OCI-M2 (cell line): ENCODE data around the gene TPO.
"Not testable (repeated sequence)": the region's sequence is repeated elsewhere in the genome, so short reads cannot be mapped to it uniquely, and the experiment has no call there.

Experiments
- DNase-seq: peaks from one replicate; lab custom pipeline; 2025; ENCODE audit not compliant: unreplicated experiment; lab: John Stamatoyannopoulos, UW

The TPO gene

DNA sequence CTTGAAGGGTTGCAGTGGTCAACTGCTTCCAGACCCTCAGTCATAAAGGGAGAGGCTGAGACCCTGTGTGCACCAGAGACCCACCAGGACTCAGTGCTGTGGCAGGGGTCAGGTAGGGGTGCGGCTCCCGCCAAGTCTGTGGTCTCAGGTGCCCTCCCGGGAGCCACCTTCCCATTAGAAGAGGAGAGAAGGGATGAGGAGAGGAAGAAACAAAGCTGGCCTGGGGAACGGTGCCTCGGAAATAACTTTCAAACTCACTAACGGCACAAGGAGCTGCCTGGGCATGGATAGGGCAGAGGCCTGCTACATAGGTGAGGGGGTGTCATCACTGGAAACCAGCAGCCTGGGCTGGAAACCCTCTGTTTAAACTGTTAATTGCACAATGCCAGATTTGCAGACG, 84.9 kb downstream of the TPO start:
- no peak for DNase-seq

DNA sequence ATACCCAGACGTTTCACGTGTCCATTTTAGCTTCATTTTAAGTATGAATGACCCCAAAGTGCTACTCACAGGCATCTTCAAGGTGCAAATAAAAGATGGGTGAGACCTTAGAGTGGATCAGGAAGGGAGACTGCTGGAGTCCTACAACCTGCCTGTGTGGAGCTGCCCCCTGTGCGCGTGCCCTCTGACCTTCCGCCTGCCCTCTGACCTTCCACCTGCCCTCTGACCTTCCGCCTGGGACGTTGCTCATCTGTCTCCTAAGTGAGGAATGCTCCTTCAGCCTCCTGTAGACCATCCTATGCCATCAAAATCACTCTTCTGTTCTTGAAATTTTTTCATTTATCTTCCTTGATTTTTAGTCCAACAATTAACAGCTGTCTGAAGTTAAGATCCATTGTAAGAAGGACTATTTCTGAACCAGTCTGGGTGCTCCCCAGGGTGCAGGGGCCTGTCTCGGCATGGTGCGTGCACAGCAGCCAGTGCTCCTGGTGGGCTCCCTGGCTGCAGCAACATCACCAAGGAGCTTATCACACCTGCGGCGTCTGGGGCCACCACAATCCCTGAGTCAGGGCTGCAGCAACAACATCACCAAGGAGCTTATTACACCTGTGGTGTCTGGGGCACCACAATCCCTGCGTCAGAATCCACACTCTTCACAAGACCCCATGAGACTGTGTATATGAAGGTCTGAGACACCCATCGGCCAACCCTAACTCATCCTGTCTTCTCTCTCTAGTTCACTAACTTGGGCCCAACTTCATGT, 86.0 kb downstream of the TPO start:
- DNase-seq: no peak

DNA sequence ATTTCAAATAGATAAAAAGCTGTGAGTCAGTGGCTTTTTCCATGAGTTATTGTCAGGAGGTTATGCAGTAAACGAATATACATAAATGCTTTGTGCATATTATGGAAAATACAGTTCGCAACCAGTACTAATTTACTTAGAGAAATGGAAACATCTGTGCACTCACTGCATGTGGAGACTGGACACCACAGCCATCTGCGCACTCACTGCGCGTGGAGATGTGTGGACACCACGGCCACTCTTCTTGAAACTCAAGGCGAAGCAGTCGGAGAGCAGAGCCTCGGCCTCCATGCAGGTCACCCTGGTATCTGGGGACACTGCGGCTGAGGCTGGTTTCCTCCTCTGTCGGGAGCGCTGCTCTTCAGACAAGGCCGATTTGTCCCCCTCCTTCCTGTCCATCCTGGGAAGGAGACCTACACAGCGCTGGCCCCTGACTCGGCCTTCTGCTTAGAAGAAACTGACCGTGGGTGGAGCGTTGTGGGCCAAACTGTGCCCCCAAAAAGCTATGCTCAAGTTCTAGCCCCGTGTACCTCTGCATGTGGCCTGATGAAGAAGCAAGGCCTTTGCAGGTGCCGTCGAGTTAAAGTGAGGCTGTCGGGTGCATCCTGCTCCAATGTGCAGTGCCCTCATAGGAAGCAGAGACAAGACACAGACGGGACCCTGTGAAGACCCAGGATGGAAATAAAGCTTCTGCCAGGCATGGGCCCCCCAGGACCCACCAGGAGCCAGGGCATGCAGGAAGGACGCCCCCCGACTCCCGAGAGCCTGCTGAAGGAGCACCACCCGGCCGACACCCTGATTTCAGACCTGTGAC, 88.0 kb downstream of the TPO start:
- no peak for DNase-seq

DNA sequence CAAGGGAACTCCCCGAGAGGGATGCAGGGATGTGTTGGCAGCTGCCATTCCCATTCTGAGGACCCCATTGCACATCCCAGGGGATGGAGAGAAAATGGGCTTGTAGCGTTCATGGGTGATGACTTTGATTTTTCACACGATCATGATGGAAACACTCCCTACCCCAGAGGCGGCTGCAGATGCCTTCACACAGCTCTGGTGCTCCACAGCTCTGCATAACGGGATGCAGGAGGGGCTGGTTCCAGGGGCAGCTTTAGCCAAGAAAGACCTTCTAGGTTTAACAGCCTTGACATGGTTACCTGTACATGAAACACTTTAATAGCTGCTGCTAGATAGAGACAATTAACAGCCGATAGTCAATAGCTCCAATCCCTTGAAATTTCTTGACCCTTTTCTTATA, 88.7 kb downstream of the TPO start:
- no peak for DNase-seq

DNA sequence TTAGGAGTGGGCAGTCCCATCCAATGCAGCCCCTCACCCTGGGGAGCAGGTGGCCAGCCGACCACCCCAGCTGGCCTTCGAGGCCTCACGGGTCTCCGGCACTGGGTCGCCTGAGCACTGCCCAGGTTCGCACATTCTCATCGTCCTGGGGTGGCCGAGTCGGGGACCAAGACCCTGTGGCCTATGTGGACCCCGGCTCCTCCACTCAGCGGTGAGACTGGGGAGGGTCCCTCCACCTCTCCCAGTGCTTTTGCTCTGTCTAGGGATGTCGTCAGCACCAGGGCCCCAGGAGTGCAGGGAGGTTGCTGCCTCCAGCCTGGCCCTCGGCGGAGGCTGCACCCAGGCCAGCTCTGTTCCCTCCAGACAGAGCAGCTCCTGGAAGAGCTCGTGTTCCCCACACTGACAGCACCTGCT, 89.6 kb downstream of the TPO start:
- DNase-seq: no peak

DNA sequence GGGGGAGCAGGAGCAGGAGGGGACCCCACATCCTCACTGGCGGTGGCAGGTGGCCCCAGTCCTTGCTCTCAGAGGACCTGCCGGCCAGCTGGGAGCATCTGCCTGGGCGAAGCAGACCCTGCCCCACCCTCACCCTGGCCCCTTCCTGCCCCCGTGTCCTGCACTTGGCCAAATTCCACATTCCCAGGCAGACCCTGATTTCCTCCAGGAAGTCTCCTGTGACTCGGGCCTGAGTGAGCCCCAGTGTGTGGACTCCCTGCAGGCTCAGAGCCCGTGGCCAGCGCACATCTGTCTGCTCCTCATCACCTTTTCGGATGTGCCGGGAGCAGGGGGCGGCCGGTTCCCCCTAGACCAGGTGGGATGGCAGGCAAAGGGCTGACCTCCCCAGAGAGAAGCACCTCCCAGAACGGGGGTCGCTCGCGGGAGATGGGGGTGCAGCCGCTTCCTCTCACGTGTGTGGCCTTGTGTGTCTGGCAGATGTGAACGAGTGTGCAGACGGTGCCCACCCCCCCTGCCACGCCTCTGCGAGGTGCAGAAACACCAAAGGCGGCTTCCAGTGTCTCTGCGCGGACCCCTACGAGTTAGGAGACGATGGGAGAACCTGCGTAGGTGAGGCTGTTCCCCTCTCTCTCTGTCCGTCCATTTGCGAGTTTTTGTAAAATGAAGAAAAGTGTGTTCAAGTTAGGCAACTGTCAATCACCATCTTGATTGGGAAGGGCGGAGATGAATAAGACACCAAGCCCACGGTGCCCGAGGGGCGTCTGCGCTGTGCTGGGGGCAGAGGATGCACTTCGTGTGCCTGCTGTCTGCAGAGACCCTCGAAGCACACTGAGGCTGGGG, 90.4 kb downstream of the TPO start:
- no peak for DNase-seq

DNA sequence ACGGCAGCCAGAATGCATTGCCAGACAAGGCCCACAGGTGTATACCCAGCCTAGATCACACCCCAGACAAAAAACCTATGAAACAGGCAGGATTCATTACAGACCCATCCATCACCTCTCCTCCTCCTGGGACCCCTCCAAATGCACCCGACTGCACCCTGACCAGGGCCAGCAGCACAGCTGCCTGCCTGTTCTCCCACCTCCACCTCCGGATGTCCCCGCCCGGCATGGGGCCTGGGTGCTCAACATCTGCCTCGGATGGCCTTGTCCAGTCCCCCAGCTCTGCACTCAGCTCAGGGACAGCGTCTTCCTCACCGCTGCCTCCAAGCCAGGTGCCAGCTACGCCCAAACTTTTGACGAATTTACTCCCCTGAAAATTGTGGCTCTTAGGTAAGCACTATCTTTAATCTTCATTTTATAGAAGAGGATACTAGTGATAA, 91.1 kb downstream of the TPO start:
- DNase-seq: no peak

DNA sequence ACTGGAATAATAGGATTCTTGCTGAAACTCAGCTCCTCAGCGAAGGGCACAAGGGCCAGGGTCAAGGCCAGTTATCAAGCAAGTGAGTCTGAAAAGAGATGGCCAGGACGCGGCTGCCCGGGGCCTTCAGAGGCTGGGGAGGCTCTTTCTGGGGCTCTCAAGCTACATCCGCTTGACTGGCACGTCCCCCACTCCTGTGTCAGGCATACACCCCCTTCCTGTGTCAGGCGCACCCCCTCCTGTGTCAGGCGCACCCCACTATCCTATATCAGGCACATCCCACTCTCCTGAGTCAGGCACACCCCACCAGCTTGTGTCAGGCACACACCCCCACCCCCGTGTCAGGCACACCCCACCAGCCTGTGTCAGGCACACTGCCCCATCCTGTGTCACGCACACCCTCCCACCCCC, 91.8 kb downstream of the TPO start:
- no peak for DNase-seq

DNA sequence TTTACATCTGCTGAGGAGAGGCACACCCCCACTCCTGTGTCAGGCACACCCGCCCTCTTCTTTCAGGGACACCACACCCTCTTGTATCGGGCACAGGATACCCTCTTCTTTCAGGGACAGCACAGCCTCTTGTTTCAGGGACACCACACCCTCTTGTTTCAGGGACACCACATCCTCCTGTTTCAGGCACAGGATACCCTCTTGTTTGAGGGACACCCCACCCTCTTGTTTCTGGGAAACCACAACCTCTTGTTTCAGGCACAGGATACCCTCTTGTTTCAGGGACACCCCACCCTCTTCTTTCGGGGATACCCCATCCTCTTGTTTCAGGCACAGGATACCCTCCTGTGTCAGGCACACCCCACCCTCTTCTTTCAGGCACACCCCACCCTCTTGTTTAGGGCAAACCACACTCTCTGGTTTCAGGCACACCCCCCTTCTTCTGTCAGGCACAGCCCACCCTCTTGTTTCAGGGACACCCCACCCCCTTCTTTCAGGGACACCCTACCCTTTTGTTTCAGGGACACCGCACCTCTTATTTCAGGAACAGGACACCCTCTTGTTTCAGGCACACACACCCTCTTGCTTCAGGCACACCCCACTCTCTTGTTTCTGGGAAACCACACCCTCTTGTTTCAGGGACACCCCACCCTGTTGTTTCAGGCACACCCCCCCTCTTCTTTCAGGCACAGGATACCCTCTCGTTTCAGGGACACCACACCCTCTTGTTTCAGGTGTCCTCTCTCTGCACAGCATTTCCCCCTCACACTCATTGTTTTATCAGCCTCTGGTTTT, 96.2 kb downstream of the TPO start:
- no peak for DNase-seq

DNA sequence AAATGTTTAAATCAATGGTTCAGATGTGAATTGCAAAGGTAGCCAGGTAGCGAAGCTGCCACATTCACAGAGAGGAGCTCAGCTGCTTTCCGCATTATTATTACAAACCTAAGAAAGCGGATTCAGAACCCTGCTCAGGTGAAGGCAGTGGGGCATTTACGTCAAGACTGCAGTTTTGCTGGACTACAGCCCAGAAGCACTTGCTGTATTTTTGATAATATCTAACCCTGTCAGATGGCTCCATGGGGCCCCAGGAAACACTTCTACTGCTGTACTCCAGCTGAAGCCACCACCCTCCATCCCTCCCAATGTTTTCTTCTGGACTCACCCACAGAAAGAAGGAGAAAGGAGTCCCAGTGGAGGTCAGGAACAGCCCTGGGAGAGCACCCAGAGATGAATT, 96.9 kb downstream of the TPO start:
- no peak for DNase-seq

DNA sequence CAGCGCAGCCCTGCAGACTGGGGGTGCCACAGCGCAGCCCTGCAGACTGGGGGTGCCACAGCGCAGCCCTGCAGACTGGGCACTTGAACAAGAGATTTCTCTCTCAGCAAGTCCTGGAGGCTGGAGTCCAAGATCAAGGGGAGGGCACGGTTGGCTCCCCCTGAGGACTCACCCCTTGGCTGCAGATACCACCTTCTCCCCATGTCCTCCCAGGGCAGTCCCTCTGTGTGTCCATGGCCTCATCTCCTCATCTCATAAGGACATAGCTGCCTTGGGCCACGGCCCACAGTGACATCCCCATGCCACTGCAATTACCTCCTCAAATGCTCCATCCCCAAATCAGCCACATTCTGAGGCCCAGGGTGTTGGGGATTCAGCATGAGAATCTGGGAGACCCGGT, 98.2 kb downstream of the TPO start:
- DNase-seq: no peak

DNA sequence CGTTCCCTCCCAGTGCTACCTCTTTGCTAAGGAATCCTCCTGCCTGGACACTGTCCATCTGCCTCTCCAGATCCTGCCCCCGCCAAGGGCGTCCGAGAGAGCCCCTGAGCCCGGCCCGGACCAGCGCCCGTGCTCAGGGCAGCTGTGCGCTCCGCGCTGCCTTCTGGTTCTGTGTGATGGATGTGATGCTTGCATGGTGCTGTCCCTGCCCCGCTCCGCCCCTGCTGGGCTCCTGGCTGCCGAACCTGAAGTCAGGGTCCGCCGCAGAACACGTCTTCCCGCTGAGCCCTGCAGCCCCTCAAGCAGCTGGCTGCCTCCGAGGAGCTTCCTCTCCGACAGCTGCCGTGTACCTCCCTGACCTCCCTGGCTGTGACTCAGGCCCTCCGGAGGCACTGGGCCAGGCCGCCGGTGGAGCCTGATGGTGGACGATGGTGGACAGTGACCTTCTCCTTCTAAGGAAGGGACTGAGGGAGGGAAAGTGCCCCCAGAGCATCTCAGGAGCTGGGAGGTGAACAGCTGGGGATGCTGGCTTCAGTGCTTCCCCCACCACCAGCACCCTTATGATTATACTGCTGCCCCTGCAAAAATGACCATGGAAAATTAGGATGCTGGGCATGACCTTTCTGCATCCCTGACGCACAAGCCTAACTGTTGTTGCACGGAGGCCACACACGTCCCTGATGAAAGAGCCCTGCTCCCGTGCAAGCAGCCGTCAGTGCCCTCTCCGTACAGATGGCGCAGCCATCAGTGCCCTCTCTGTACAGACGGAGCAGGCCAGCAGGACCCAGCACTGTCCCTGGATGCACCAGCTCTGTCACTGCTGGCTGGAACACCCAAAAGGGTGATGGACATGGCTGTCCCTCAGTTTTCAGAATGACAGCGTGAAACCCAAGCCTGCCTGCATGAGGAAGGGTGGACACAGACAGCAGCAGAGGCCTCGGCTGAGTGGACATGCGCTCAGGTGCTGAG, 99.3 kb downstream of the TPO start:
- no peak for DNase-seq

DNA sequence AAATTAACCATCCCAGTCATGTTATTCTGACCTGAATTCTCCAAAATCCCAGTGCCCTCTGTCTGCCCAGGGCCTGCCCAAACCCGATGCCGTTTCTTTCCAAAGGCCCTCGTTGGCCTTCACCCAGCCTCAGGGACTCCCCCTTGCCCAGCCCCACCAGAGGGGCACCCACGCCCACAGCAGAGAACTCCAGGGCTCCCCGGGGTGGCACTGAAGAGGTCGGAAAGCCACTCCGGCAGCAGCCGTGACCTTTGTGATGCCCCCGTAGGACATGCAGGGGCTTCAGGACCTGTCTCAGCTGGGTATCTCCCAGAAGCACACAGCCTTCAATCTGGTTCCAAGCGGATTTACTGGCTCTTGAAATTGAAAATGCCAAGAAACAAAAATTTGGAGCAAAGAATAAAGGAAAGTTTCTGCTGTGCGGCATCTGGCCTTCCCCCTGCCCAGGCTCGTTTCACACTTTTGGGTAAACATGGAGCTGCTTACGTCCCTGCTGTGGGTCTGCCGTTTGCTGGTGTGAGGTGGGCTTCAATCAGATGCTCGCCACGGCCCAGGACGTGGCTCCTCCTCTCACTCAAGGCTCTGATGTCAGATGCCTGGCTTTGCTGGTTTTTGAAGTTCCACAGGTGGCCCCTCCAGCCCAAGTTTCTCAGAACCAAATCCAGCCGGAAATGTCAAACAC, 101.3 kb downstream of the TPO start:
- DNase-seq: no peak

DNA sequence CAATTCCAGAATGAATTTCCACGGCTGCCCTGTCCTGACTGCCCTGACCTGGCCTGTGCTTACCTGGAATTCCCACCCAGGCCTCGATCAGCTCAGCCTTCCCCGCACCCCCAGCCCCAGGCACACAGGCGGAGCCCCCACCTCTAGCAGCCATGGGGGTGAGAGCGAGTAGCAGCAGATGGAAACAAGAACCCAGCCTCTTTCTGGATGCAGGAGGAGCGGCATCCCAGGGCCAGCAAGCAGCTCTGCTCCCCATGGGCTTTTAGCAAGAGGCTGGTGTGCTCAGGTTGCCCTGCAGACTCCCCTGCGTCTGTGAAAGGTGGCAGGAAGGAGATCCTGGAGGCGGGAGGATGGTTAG, 101.8 kb downstream of the TPO start:
- DNase-seq: no peak

DNA sequence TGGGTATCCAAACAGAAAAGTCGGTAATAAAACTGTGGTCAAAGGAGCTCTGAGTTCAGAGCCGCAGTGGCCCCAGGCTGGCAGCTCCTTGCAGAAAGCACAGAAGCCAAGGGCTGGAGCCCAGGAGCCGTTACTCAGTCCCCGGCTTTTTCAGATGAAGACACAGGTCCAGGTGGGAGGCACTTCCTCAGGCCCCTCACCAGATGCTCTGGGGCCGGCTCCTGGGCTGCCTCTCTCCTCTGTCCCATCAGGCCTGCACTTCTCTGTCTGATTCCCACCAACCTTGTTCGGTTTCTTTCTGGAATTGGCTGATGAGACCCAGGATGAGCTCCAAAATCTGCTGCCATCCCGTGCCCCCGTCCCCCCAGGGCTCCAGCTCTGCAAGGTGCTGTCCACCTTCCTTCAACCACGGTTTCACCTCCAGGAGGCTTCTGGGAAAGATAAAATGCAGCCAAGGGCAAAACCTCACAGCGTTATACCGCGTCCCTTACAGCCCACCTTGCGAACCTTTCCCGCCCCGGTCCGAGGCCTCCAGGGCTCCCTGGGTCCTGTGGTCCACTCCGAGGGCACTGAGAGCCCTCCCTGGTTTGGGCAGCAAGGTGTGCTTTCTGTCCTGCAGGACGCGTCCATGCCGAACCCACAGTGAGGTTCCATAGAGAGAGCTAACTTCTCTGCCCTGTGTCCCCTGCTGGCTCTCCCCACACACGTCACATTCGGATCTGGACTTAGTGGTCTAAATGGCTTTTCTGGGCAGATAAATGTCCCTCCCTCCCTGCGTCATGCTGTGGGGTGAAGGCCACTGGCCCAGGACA, 102.9 kb downstream of the TPO start:
- no peak for DNase-seq

DNA sequence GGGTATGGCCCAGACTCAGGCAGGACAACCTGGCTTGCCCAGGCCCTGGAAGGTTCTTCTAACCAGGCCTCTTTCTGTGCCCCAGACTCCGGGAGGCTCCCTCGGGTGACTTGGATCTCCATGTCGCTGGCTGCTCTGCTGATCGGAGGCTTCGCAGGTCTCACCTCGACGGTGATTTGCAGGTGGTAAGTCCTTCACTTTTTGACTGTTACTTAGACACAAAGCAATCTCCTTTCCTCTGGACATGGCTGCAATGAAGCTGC, 103.5 kb downstream of the TPO start:
- no peak for DNase-seq

DNA sequence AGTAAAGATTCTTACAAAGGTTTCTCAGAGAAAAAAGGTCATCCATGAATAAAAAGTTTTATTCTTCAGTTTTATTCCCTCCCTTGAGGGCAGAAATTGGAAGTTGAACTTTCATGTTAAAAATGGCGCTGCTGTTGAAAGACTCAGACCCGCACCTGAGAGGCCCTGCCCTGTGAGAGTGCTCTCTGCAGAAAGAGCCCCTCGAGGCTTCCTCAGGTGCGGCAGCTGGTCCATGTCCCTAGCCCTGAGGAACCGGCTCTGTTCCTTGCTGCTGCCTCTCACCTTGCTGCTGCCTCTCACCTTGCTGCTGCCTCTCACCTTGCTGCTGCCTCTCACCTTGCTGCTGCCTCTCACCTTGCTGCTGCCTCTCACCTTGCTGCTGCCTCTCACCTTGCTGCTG, 104.0 kb downstream of the TPO start:
- DNase-seq: not testable (repeated sequence)

DNA sequence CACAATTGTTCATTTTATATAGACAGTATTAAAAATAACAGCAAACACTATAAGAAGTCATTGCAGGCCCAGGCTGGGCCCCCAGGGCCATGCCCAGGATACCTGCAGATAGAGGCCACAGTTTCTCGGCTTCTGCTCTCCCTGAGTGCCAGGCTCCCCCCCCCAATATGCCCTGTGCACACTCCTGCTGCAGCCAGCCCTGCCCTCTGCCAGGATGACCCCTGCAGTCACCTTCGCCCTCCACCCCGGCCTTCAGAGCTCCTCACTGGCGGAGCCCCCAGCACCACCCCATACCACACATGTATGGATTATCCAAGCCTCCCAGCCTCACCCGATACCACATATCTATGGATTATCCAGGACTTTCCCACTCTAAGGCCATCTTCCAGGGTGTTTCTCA, 104.5 kb downstream of the TPO start:
- no peak for DNase-seq
